ENCODE results near the gene DNAJC12. TPM values are rescaled to one million over a fixed set of nuclear protein-coding genes. Genes with fewer than 3 reads are reported as not detected.

DNAJC12 gene
- total and polyA plus RNA-seq, 2 donors (not counting 1 experiment from before 2014, with no cell fraction given) = 0.19 TPM; not detected in 1

- Histone ChIP-seq H3K9me3 (ENCODE audit: control extremely low read depth in 1 of 3, control insufficient read depth in 2 of 3, insufficient read depth in 1 of 3, low read length in 2 of 3) (no peaks in the 10 kb centered on the region), H3K27ac (ENCODE audit: low read length in 2 of 2) (peak within 1 kb of the TSS; percentile 82 to 90), H3K9ac (ENCODE audit: low read length) (peak within 1 kb of the TSS; percentile 90), H3K4me3 (ENCODE audit: control extremely low read depth in 1 of 5, extremely low read depth in 1 of 5, insufficient read depth in 1 of 5, low read depth in 2 of 5, low read length in 4 of 5) (peak within 1 kb of the TSS; percentile 74 to 89 (median 79)), H3K4me1 (ENCODE audit: control insufficient read depth in 2 of 2, insufficient read depth in 2 of 2, low read length in 2 of 2) (peaks cover 5 to 19% of the 10 kb centered on the region in 2 donors), H2AFZ (ENCODE audit: insufficient read depth, low read depth, low read length, poor library complexity, severe bottlenecking) (peak within 1 kb of the TSS; percentile 74), H3K36me3 (replicated peaks in 1 of 2; ENCODE audit: control extremely low read depth in 1 of 2, control insufficient read depth in 1 of 2, extremely low read depth in 1 of 2, insufficient read depth in 2 of 2, low read length in 1 of 2) (peaks cover 7 to 26% of the 10 kb centered on the region in 2 experiments), H3K27me3 (replicated peaks in 1 of 4; ENCODE audit: control extremely low read depth in 1 of 4, control insufficient read depth in 3 of 4, insufficient read depth in 4 of 4, low read length in 3 of 4) (no peaks in the 10 kb centered on the region), H3K79me2 (ENCODE audit: control insufficient read depth, insufficient read depth, low read length) (peaks cover 37% of the 10 kb centered on the region), H4K20me1 (ENCODE audit: control insufficient read depth, insufficient read depth, low read length, poor library complexity, severe bottlenecking) (peaks cover 34% of the 10 kb centered on the region), H3K4me2 (replicated peaks; ENCODE audit: low read depth, low read length, poor library complexity, severe bottlenecking) (peak within 1 kb of the TSS; percentile 78)
- Mint-ChIP-seq H3K27me3 (no peaks in the 10 kb centered on the region), H3K4me3 (peak within 1 kb of the TSS; percentile 90), H3K27ac (peak within 1 kb of the TSS; percentile 99), H3K9me3 (ENCODE audit: insufficient read depth) (no peaks in the 10 kb centered on the region), H3K4me1 (peaks cover 34% of the 10 kb centered on the region)
- ChIA-PET CTCF (interaction anchor here (0.8 to 5.2 kb wide), 8 partner anchors 29 to 464 kb away, joined by 3 to 35 read pairs (median 5); no protein-coding TSS in a partner anchor), POLR2A (interaction anchor here (0.5 to 2.7 kb wide), 6 partner anchors 29 to 640 kb away, joined by 3 to 20 read pairs (median 4); partner anchors contain the start of gene HNRNPH3)
- WGBS (ENCODE audit: insufficient coverage) = under 1% methylated on average over 62 of the region's 62 CpGs
- intact Hi-C loops (cut with micrococcal nuclease) = loop anchor here (1.0 to 2.0 kb wide), 5 partner anchors 29 to 522 kb away; partner anchors contain the start of genes HERC4 and RUFY2
- TF ChIP-seq EZH2 (IDR thresholded peaks at IDR 0.05; ENCODE audit: borderline replicate concordance, insufficient read depth, low read depth, low read length, poor library complexity, severe bottlenecking) = no peak
- DNase-seq (peak; percentile 97), ATAC-seq (ENCODE audit: low read depth) (peak; percentile 78)
Measured at GRCh38 chr10:67884313-67884841, 46.4 kb upstream of the DNAJC12 start, which contains the start of gene SIRT1. TSS of gene SIRT1 (plus strand) at chr10:67884656. CDS start at chr10:67884722, 66 bp downstream.

GRCh38 chr10:67883710-67884312 lies 45.8 kb upstream of the DNAJC12 start:
- H3K9ac ChIP-seq (ENCODE audit: low read length) = peak overlapping the region; percentile 90
- no peak for ATAC-seq (ENCODE audit: low read depth)
- H3K4me1 Mint-ChIP-seq = peaks cover 31% of the 10 kb centered on the region
- H3K36me3 ChIP-seq (replicated peaks in 1 of 2; ENCODE audit: control extremely low read depth in 1 of 2, control insufficient read depth in 1 of 2, extremely low read depth in 1 of 2, insufficient read depth in 2 of 2, low read length in 1 of 2) = peaks cover 1 to 21% of the 10 kb centered on the region in 2 experiments
- H3K27me3 ChIP-seq (replicated peaks in 1 of 4; ENCODE audit: control extremely low read depth in 1 of 4, control insufficient read depth in 3 of 4, insufficient read depth in 4 of 4, low read length in 3 of 4) = no peaks in the 10 kb centered on the region
- POLR2A ChIA-PET = interaction anchor here (0.5 to 2.7 kb wide), 5 partner anchors 28 to 641 kb away, joined by 3 to 8 read pairs (median 4); partner anchors contain the start of gene HNRNPH3
- no peaks in the 10 kb centered on the region for H3K9me3 ChIP-seq (ENCODE audit: control extremely low read depth in 1 of 3, control insufficient read depth in 2 of 3, insufficient read depth in 1 of 3, low read length in 2 of 3)
- peaks cover 32% of the 10 kb centered on the region for H3K79me2 ChIP-seq (ENCODE audit: control insufficient read depth, insufficient read depth, low read length)
- no peaks in the 10 kb centered on the region for H3K27me3 Mint-ChIP-seq
- H3K4me3 Mint-ChIP-seq = peak overlapping the region; percentile 88
- peaks cover 5 to 19% of the 10 kb centered on the region in 2 donors for H3K4me1 ChIP-seq (ENCODE audit: control insufficient read depth in 2 of 2, insufficient read depth in 2 of 2, low read length in 2 of 2)
- H3K9me3 Mint-ChIP-seq (ENCODE audit: insufficient read depth) = no peaks in the 10 kb centered on the region
- intact Hi-C loops (cut with micrococcal nuclease) = loop anchor here (1.0 to 2.0 kb wide), 5 partner anchors 29 to 523 kb away; partner anchors contain the start of genes HERC4 and RUFY2
- peak overlapping the region; percentile 99 for H3K27ac Mint-ChIP-seq
- peak overlapping the region; percentile 51 to 88 (median 77) for H3K4me3 ChIP-seq (ENCODE audit: control extremely low read depth in 1 of 5, extremely low read depth in 1 of 5, insufficient read depth in 1 of 5, low read depth in 2 of 5, low read length in 4 of 5)
- peak overlapping the region; percentile 78 for H3K4me2 ChIP-seq (replicated peaks; ENCODE audit: low read depth, low read length, poor library complexity, severe bottlenecking)
- peak overlapping the region; percentile 82 to 90 for H3K27ac ChIP-seq (ENCODE audit: low read length in 2 of 2)
- peaks cover 28% of the 10 kb centered on the region for H4K20me1 ChIP-seq (ENCODE audit: control insufficient read depth, insufficient read depth, low read length, poor library complexity, severe bottlenecking)
- 46% methylated on average over 4 of the region's 13 CpGs for WGBS (ENCODE audit: insufficient coverage)
- no peak for DNase-seq
- CTCF ChIA-PET = interaction anchor here (0.8 to 2.6 kb wide), 6 partner anchors 28 to 465 kb away, joined by 3 to 18 read pairs (median 4); no protein-coding TSS in a partner anchor
- H2AFZ ChIP-seq (ENCODE audit: insufficient read depth, low read depth, low read length, poor library complexity, severe bottlenecking) = peak overlapping the region; percentile 74
- TF ChIP-seq CTCF (IDR thresholded peaks at IDR 0.05) = no peak
